GM18861 (cell line): ENCODE data around the gene TTC28.
"Not testable (repeated sequence)": the region's sequence is repeated elsewhere in the genome, so short reads cannot be mapped to it uniquely, and the experiment has no call there.

ENCODE experiments used
- ATAC-seq: cut with Tn5 transposase; IDR thresholded peaks from one replicate; pipeline ENCODE4 v1.9.1; 2021; ENCODE audit not compliant: unreplicated experiment

Gene TTC28

DNA sequence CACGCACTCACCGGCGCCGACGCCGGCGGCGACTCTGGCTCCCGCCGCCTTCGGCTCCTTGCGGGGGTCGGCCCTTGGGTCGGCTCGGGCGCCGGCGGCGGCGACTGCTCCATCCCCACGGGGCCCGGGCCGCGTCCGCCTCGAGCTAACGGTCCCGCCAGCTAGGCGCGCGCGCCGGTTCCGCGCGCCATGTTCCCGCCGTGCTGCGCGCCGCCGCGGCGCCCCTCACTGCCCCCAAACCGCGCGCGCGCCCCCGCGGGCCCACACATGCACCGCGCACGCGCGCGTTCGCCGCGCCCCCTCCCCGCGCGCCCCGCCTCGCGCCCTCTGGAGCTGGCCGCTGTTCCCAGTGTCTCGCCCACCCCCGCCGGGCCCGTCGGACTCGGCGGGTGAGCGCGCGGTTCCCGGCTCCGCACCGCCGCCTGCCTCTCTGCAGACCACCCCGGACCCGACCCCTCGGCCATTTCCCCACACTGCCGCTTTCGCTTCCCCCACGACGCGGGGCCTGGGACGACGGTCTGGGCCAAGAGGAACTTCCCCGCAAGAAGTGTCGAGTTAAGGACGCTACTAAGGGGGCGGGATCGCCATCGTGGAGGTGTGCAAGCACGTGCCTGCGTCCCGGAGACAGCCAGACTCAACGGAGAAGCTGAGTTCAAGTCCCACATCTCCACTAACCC lies at the start of gene TTC28:
TTC28 (minus strand) TSS at position 230 of the 677 bp plus-strand sequence; CDS start at position 113, 117 bp downstream.
- not testable (repeated sequence) for ATAC-seq

DNA sequence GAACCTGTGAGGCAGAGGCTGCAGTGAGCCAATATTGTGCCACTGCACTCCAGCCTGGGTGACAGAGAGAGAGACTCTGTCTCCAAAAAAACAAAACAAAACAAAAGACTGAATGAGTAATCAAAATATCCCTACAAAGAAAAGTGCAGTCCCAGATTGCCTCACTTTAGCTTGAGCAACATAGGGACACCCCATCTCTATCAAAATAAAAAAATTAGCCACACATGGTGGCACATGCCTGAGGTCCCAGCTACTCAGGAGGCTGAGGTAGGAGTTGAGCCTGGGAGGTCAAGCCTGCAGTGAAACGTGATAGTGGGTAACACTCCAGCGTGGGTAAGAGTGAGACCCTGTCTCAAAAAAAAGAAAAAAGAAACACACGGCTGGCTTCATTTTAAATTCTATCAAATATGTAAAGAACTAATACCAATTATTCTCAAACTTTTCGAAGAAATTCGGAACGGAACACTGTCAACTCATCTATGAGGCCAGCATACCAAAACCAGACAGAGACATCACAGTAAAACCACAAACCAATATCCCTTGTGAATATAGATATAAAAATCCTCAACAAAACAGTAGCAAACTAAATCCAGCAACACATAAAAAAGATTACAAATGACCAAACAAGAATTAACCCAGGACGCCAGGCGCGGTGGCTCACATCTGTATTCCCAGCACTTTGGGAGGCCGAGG lies 49.1 kb upstream of the TTC28 start:
- ATAC-seq, result no peak

DNA sequence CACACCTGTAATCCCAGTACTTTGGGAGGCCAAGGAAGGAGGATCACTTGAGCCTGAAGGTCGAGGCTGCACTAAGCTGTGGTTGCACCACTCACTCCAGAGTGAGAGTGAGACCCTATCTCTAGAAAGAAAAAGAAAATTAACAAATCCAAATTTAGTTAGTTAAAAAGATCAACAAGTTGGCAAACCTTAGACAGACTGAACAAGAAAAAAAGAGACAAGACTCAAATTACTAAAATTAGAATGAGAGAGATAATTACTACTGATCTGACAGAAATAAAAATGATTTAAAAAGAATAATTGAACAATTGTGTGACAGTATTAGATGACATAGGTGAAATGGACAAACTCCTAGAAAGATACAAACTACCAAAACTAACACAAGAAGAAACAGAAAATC lies 48.4 kb upstream of the TTC28 start:
- no peak for ATAC-seq

DNA sequence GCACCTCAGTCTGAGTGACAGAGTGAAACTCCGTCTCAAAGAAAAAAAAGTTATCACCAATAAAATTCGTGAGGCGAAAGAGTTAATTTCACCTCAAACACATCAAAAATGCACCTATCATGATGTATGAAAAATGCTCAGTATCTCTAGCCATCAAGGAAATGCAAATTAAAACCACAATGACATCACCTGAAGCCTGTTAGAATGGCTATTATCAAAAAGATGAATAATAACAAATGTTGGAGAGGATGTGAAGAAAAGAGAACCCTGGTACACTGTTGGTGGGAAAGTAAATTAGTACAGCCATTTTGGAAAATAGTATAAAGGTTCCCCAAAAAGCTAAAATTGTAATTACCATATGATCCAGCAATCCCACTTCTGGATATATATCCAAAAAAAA lies 38.4 kb upstream of the TTC28 start:
- no peak for ATAC-seq

DNA sequence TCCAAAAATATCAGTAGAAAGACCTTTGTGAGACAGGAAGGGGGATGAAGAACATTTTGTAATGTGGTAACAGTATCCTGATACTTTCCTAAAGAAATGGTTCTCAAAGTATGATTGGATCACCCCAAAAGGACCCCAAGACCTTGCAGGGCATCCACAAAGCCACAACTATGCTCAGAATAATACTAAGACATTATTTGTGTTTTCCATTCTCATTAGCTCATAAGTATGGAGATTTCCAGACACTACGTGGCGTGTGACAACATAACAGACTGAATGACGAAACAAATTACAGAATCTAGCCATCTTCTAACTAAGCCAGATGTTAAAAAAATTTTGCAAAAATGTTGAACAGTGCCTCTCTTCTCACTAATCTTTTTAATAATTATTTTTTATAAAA lies 37.0 kb upstream of the TTC28 start:
- no peak for ATAC-seq

DNA sequence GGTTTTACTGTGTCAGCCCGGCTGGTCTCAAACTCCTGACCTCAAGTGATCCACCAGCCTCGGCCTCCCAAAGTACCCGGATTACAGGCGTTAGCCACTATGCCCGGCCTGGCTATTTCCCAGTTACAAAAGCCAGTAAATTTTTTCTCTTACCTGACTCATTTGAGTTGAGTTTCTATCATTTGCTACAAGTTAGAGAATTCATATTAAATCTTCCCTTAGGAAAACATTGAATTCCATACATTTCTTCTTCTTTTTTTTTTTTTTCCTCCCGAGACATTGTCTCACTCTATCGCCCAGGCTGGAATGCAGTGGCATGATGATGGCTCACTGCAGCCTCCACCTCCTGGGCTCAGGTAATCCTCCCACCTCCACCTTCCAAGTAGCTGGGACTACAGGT lies 36.0 kb upstream of the TTC28 start:
- no peak for ATAC-seq

DNA sequence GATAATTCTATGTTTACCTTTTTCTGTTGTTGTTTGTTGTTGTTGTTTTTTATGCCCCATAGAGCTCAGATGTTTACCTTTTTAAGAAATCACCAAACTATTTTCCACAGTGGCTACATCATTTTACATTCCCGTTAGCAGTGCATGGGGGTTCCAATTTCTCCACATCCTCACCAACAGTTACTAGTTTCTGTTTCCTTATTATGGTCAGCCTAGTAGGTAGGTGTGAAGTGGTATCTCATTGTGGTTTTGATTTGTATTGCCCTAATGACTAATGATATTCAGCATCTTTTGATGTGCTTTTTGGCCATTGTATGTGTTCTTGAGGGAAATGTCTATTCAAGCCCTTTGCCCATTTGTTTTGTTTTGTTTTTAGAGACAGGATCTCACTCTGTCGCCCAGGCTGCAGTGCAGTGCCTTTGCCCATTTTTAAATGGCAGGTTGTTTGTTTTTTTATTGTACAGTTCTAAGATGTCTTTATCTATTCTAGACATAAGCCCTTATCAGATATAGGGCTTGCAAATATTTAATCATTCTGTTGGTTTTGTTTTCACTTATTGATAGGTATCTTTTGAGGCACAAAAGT lies 34.5 kb upstream of the TTC28 start:
- ATAC-seq, result no peak

DNA sequence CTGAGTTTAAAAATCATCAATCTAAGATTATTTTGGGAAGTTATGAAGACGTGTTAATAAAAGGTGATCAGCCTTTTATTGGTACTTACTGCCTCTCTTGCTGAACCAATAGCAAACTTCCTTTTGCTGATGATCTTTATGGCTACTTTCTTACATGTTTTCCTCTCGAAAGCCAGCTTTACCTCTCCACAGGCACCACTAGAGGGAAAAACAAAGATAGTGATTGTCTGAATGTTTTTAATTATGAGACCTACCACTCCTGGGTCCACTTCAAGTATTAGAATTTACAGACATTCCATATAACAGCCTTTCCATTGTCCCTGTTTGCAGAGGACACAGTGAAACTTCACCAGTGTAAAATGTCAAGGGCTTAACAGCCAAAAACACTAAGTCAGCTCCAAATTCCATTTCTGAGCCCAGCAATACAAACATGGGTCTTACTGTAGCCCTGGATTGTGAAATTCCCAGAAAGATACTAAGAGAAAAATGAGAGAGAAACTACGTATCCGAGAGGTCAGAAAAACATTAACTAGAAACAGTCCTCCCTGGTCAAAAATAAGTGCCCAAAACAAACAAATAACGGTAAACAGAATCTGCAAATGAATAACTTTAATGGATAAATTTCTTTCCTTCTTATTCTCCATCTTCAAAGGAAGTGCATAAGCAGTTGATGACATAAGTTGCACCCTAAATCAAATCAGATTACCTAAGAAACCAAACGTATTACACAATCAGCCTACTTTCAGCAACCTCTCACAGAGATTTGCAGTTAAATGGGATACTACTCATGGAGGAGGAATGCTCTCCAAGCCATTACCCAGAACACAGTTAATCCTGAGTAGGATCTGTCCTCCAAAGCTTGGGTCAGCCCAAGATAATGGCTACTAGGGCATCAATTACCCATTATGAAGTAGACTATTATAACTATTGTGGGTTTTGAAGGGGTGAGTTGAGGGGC lies 32.5 kb upstream of the TTC28 start:
- no peak for ATAC-seq

DNA sequence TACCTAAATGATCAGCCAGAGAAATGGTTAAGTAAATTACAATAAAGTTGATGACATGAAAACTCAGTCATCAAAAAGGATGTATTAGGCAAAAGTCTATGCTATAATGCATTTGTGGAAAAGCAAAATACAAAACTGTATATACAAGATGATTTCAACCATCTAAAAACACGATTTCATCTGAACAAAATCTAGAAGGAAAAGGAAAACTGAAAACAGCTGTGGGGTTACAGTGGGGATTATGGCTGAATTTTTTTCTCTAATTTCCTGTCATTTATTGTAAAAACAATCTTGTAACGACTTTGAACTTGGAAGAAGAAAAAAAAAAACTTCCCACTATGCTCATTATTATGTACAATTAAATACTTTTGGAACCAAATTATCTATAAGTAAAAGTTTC lies 31.7 kb upstream of the TTC28 start:
- no peak for ATAC-seq

DNA sequence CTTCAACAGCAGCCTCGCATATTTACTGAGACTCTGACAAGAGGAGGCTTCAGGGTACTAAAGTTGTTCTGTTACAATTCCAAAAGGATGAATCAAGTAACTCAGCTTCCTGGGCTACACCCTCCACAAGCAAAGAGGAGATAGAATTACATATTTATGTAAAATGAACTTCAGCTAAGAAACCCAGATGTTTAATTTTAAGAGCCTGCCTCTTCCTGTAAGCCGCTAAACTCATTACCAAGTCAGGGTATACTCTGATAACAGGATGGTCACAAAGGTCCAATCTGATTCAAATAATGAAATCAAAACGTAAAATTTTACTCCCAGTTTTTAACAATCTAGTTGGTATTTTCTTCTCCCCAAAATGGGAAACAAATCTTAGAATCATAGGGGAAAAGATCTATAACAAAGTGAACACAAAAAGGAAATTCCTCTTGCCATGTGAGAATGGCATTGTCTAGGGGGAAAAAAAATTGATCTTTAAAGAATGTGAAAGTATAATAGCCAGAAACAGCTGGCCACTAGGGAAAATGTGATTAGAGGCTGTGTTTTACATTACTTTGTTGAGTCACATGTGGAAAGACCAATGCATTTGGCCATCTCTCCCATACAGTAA lies 31.0 kb upstream of the TTC28 start:
- ATAC-seq, result no peak

DNA sequence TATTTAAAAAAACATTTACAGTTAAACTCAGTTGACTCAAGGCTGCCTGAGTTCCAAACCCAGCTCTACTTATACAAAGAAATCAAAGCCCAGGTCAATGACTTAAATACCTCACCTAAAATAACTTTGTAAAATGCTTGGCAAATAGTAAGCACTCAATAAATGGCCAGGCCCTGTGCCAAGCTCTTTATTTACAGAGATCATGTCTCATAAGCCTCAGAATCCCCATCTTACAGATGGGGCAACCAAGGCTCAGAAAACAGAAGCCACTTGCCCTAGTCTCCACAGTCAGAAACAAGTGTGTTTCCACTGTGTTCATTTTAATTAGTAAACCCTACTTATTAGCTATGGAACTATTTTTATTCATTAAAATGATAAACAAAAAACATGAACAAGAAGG lies 30.5 kb upstream of the TTC28 start:
- ATAC-seq, result no peak

DNA sequence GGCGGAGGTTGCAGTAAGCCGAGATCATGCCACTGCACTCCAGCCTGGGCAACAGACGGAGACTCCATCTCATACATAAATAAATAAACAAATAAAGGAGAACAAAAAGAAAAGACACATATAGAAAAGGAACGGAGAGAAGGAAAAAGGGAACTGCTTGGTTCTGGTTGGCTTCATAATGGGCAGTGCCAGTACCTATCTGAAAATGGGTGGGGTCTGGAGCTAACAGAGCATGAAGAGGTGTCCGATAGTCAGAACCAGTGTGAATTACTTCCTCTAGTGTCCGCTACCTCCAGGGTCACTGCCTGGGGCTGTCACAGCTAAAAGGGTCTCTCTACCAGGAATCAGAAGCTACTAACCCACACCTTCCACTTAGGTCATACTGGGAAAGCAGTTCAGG lies 27.2 kb upstream of the TTC28 start:
- ATAC-seq, result no peak

DNA sequence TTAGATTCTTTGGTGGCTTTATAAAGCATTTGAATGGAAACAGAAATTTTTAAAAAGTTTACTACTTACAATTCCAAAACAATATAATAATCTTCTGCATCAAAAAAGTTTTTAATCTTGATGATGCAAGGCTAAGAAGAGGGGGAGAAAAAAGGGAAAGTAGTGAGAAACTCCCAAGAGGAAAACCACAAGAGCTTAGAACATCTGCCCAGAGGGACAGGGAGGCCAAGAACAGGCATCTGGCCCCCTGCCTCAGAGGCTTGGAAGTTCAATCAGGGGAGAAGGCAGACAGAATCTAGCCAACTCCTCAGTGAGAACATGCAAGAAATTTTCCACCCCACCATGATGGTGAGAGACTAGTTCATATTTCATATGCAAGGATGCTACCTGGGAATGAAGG lies 23.8 kb upstream of the TTC28 start:
- ATAC-seq, result no peak

DNA sequence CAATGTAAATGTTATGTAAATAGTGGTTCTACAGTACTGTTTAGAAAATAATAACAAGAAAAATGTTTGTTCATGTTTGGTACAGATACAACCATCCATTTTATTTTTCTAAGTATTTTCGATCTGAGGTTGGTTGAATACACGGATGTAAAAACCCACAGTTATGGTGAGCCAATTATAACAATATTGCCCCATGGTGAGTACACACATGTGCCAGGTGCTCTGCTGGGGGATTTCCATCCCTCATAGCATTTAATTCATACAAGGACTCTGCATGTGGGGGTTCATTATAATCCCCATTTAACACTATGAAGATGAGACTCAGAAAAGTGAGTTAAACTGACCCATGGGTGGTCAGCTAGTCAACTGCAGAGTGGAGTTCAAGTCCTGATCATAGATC lies 23.3 kb upstream of the TTC28 start:
- no peak for ATAC-seq

DNA sequence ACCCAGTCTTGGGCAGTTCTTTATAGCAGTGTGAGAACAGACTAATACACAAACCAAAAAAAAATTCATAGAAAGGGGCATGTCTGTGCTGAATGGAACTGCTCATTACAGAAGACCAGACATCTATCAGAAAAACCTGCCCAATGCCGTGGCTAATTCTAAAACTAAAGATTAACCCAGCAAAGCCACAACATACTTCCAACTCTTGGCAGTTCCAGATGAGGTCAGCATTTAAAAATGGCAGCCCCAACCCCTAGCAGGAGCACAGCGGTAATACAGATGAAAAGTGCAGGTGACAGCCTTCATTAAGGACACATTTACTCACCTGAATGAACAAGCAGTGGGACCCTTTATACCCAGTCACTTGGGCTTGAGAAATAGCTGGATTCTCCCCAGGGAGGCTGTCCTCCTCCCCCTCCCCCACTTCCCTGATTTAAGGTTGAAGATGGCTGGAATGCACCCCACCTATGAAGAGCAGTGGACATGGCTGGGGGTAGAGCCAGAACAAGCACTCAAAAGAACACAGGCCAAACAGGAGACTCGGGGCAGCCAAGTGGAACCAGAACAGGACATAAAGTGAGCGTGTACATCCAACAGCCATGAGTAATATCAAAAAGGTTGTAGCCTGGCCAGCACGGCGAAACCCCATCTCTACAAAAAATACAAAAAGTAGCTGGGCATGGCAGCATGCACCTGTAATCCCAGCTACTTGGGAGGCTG lies 13.6 kb upstream of the TTC28 start:
- ATAC-seq, result not testable (repeated sequence)

DNA sequence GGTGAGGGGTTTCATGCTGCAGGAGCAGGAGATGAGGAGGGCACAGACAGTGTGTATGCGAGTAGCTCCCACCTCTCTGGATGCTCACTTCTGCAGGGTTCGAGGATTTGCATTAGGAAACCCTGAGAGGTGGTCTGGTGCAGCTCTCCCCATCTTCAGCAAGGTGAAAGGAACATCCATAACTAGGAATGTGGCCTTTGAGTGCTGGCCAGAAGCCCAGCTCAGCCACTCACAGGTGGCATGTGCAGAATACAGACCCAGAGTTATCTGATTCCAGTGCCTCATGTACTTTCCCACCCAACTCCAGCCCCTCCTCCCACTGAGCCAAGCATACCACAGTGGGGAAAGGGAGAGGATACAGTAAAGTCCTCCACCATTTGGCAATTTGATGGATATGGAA lies 10.2 kb upstream of the TTC28 start:
- not testable (repeated sequence) for ATAC-seq

DNA sequence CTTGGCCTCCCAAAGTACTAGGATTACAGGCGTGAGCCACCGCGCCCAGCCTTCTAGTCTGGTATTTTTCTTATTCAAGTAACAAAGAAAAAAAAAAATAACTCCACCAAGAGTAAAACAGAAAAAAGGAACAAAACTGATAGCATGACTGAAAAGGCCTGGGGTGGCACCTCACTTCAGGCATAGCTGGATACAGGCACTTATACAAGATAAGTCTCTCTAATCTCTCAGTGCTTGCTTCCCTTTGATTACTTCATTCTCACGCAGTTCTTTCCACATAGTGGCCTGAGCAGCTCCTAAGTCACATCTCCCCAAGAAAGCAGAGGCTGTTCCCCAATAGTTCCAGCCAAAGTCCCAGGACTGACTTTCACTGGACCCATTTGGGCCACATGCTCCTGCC lies 3.3 kb upstream of the TTC28 start:
- not testable (repeated sequence) for ATAC-seq

DNA sequence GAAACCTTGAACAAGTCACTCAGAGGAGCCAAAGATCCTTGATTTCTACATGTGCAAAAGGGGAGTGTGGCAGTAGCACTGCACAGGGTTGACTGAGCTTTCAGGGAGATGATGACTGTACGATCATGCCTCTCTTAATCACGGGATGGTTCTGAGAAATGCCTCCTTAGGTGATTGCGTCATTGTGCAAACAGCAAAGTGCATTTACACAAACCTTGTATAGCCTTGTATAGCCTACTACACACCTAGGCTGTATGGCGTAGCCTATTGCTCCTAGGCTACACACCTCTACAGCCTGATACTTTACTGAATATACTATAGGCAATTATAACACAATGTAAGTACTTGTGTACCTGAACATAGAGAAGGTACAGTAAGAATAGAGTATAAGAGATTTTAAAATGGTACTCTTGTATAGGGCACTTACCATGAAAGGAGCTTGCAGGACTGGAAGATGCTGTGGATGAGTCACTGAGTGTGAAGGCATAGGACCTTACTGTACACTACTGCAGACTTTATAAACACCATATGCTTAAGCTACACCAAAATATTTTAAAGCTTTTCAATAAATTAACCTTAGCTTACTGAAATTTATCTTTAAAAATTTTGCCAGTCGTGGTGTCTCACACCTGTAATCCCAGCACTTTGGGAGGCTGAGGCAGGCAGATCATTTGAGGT lies 1.3 kb upstream of the TTC28 start:
- ATAC-seq, result not testable (repeated sequence)

DNA sequence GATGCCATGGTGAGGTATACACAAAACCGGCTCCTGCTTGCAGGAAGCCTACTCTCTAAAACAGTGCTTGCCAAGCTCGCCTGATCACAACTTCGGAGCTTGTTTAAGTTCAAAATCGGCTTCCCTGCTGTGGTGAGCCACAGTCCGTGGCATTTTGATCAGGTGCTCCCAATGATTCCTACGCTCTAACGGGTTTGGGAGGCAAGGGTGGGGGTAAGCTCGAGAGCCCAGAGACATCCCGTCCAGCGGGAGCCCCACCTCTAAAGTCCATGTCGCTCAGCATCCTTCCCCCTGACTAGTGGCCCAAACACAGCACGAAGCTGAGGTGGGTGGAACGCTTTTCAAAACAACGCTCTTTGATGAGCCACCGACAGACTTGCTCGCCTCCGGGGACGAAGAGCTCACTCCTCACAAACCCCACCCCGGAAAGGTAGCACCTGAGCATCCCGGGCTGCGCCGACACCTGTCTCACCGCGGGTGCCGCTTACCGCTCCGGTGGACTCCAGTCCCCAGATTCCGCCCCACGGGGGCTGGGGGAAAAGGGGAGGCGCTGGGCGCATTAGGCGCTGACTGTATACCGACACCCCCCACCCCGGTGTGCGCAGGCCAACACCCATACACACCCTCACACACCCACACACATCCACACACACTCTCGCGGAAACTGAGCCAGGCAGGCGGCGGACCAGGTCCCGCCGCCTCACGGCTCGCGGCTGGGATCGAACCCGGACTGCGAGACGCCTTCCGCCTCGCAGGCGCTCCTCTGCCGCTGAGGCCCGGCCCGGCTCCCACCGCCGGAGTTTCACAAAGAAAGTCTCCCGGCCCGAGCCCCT lies 646 bp downstream of the TTC28 start:
- not testable (repeated sequence) for ATAC-seq
